GM12864 (cell line): ENCODE results near the gene MEF2A.
A peak's percentile ranks its signal among the peaks of the same experiment; 100 is the strongest.

Source experiments
- DNase-seq: peaks from one replicate; pipeline ENCODE4 v3.0.0-alpha.2; 2011; ENCODE audit warnings: low read depth
- H3K4me3 ChIP-seq: 2 replicates; pipeline ENCODE4 v1.5.1; 2011; ENCODE audit warnings: mild to moderate bottlenecking, low read depth, low read length, control low read depth
- CTCF ChIP-seq: IDR thresholded peaks from 2 replicates; pipeline ENCODE4 v1.5.1; 2011; ENCODE audit warnings: low read depth, mild to moderate bottlenecking, moderate library complexity, low read length, control low read depth, inconsistent platforms; ENCODE audit errors: missing control alignments

MEF2A gene

GRCh38 chr15:99716540-99717095 is 150.8 kb downstream of the MEF2A start:
- TF ChIP-seq CTCF, result no peak
- no peak overlapping the region for H3K4me3 ChIP-seq
- DNase-seq, result no peak

GRCh38 chr15:99717161-99718009 is 151.6 kb downstream of the MEF2A start:
- no peak overlapping the region for H3K4me3 ChIP-seq
- DNase-seq, result no peak
- no peak for TF ChIP-seq CTCF

- no peak overlapping the region for H3K4me3 ChIP-seq
- DNase-seq, result no peak
- TF ChIP-seq CTCF, result no peak
Measured at GRCh38 chr15:99718421-99718820, 152.6 kb downstream of the MEF2A start.

- TF ChIP-seq CTCF, result no peak
- DNase-seq, result peak; percentile 81
- no peak overlapping the region for H3K4me3 ChIP-seq
Measured at GRCh38 chr15:99719096-99719541, 153.3 kb downstream of the MEF2A start.

- DNase-seq, result no peak
- H3K4me3 ChIP-seq, result no peak overlapping the region
- no peak for TF ChIP-seq CTCF
Measured at GRCh38 chr15:99720533-99720932, 154.7 kb downstream of the MEF2A start.

GRCh38 chr15:99721104-99721778 is 155.5 kb downstream of the MEF2A start:
- TF ChIP-seq CTCF, result no peak
- H3K4me3 ChIP-seq, result no peak overlapping the region
- DNase-seq, result no peak
